Peyer's patch (tissue), 4 donors: ENCODE data around the gene RPA3.

Source experiments
- POLR2A ChIP-seq, 2 donors: fragments of 450-650 bp; IDR thresholded peaks; one replicate each; pipeline ENCODE4 v1.5.1; 2017; ENCODE audit warnings: antibody characterized with exemption in 2 of 2, mild to moderate bottlenecking in 2 of 2, moderate library complexity in 2 of 2
- TF ChIP-seq, protein P1 (sequence below), 6 experiments: fragments of 450-650 bp in 4 of 6; fragments of 200-600 bp in 2 of 6; sonication (generic) in 1 of 6; IDR thresholded peaks; one replicate each; pipeline ENCODE4 v1.5.1; 2017 to 2019; ENCODE audit warnings: antibody characterized with exemption in 6 of 6, mild to moderate bottlenecking in 3 of 6, moderate library complexity in 1 of 6

DNA sequence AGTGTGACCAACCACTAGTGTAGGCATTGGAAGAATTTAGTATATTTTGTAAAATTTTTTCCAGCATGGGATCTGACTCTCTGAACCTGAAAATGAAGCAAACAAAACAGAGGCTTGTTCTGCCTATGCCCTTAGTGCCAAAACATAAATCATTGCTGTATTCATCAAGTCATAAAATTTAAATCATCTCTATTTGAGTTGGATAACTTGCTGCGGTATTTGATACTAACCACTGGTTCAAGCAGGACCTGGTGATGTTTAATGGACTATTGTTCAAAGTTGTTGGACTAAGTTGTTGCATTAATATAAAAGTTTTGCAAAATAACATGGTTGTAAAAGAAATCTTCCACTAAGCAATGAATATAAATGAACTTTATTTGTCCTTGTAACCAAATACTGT is 19.8 kb upstream of the RPA3 start:
- TF ChIP-seq, protein P1, sequence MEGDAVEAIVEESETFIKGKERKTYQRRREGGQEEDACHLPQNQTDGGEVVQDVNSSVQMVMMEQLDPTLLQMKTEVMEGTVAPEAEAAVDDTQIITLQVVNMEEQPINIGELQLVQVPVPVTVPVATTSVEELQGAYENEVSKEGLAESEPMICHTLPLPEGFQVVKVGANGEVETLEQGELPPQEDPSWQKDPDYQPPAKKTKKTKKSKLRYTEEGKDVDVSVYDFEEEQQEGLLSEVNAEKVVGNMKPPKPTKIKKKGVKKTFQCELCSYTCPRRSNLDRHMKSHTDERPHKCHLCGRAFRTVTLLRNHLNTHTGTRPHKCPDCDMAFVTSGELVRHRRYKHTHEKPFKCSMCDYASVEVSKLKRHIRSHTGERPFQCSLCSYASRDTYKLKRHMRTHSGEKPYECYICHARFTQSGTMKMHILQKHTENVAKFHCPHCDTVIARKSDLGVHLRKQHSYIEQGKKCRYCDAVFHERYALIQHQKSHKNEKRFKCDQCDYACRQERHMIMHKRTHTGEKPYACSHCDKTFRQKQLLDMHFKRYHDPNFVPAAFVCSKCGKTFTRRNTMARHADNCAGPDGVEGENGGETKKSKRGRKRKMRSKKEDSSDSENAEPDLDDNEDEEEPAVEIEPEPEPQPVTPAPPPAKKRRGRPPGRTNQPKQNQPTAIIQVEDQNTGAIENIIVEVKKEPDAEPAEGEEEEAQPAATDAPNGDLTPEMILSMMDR (IDR thresholded peaks at IDR 0.05), result no peak
- no peak for TF ChIP-seq POLR2A (IDR thresholded peaks at IDR 0.05)
